Body of pancreas (tissue), 4 donors: ENCODE measurements around the gene FGF12.

ENCODE experiments used
- POLR2A ChIP-seq, 3 donors: fragments of 450-650 bp; IDR thresholded peaks; one replicate each; pipeline ENCODE4 v1.6.1; 2016; ENCODE audit warnings: antibody characterized with exemption in 3 of 3, mild to moderate bottlenecking in 2 of 3
- TF ChIP-seq, protein P1 (sequence below), 7 experiments: fragments of 450-650 bp in 4 of 7; fragments of 200-600 bp in 3 of 7; sonication (generic) in 3 of 7; IDR thresholded peaks; one replicate each; pipeline ENCODE4 v1.5.1; 2016 to 2019; ENCODE audit warnings: antibody characterized with exemption in 7 of 7

DNA sequence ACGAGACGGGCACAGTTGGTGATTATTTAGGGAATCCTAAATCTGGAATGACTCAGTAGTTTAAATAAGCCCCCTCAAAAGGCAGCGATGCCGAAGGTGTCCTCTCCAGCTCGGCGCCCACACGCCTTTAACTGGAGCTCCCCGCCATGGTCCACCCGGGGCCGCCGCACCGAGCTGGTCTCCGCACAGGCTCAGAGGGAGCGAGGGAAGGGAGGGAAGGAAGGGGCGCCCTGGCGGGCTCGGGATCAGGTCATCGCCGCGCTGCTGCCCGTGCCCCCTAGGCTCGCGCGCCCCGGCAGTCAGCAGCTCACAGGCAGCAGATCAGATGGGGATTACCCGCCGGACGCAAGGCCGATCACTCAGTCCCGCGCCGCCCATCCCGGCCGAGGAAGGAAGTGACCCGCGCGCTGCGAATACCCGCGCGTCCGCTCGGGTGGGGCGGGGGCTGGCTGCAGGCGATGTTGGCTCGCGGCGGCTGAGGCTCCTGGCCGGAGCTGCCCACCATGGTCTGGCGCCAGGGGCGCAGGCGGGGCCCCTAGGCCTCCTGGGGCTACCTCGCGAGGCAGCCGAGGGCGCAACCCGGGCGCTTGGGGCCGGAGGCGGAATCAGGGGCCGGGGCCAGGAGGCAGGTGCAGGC is 318.0 kb downstream of the FGF12 start:
- peak in 1 of 3 donors; percentile 10 for TF ChIP-seq POLR2A (IDR thresholded peaks at IDR 0.05)
- TF ChIP-seq, protein P1, sequence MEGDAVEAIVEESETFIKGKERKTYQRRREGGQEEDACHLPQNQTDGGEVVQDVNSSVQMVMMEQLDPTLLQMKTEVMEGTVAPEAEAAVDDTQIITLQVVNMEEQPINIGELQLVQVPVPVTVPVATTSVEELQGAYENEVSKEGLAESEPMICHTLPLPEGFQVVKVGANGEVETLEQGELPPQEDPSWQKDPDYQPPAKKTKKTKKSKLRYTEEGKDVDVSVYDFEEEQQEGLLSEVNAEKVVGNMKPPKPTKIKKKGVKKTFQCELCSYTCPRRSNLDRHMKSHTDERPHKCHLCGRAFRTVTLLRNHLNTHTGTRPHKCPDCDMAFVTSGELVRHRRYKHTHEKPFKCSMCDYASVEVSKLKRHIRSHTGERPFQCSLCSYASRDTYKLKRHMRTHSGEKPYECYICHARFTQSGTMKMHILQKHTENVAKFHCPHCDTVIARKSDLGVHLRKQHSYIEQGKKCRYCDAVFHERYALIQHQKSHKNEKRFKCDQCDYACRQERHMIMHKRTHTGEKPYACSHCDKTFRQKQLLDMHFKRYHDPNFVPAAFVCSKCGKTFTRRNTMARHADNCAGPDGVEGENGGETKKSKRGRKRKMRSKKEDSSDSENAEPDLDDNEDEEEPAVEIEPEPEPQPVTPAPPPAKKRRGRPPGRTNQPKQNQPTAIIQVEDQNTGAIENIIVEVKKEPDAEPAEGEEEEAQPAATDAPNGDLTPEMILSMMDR (IDR thresholded peaks at IDR 0.05), result no peak
